ENCODE data around the gene KRAS. TPM values are rescaled to one million over a fixed set of nuclear protein-coding genes. Genes with fewer than 3 reads are reported as not detected.

The KRAS gene
- total RNA-seq, 2 experiments from 2014 or later = 8.6 to 39.1 TPM

Other genes starting within 250 kb of the KRAS start
- gene DNAI7, start 55.8 kb downstream of the KRAS start, total RNA-seq (2014; rRNA removed; shearing (Covaris generic)) = not detected in 2 replicates
- gene DNAI7, start 55.8 kb downstream of the KRAS start, total RNA-seq (2022) = not detected in 2 replicates
- gene ETFRF1, start 55.7 kb downstream of the KRAS start, total RNA-seq (2014; rRNA removed; shearing (Covaris generic)) = 2.8 and 8.5 TPM in 2 replicates
- 11.4 and 13.0 TPM in 2 replicates for gene ETFRF1, start 55.7 kb downstream of the KRAS start, total RNA-seq (2022)

Measured in OCI-LY7 (cell line).